Nephron progenitor cell (in vitro differentiated cells): Measurements from ENCODE around the gene TRABD2B.
A peak's percentile ranks its signal among the peaks of the same experiment; 100 is the strongest.

Source experiments
- DNase-seq: peaks from one replicate; pipeline ENCODE4 v3.0.0; 2021
- H3K27ac Mint-ChIP-seq: 2 replicates; pipeline ENCODE4 v1.8.0; 2021; ENCODE audit warnings: mild to moderate bottlenecking, moderate library complexity, mixed read lengths
- H3K27me3 Mint-ChIP-seq: 2 replicates; pipeline ENCODE4 v1.8.0; 2021; ENCODE audit warnings: mild to moderate bottlenecking, low read depth, mixed read lengths; ENCODE audit not compliant: poor library complexity
- H3K36me3 Mint-ChIP-seq: 2 replicates; pipeline ENCODE4 v1.8.0; 2021; ENCODE audit warnings: low read depth, mixed read lengths
- H3K4me1 Mint-ChIP-seq: 2 replicates; pipeline ENCODE4 v1.8.0; 2021; ENCODE audit warnings: mixed read lengths
- H3K4me3 Mint-ChIP-seq: 2 replicates; pipeline ENCODE4 v1.8.0; 2021; ENCODE audit warnings: mild to moderate bottlenecking, moderate library complexity, mixed read lengths
- H3K9me3 Mint-ChIP-seq: 2 replicates; pipeline ENCODE4 v1.8.0; 2021; ENCODE audit warnings: mild to moderate bottlenecking, moderate library complexity, mixed read lengths
- CTCF ChIP-seq: fragments of 200-600 bp; sonication (generic); IDR thresholded peaks from 2 replicates; pipeline ENCODE4 v1.5.0; 2021; ENCODE audit warnings: antibody characterized with exemption

The TRABD2B gene

DNA sequence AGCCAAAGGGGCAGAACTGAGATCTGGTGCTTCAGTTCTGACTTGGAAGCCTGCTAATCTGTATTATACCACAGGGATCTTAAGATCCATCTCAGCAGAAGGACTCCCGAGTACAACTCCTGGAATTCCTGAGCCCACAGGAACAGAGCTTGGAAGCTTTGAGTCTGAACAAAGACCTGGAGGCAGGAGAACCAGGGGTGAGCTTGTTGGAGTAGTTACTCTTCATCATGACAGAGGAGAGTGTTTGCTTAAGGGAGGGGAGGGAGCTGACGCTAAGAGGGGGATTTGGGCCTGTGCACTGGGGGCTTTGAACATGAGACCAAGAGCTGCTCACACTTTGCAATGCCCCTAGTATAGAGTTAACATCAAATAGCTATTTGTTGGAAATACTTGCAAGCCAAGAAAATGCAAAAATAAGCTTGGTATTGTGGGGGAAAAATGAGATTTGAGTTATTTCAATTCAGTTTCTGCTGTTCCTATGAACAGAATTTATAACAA, 41.1 kb upstream of the TRABD2B start:
- H3K27ac Mint-ChIP-seq: peak overlapping the region; percentile 41
- no peaks in the 10 kb centered on the region for H3K9me3 Mint-ChIP-seq
- DNase-seq: peak; percentile 20
- H3K36me3 Mint-ChIP-seq: no peaks in the 10 kb centered on the region
- H3K4me3 Mint-ChIP-seq: peak overlapping the region; percentile 58
- peaks cover 10% of the 10 kb centered on the region for H3K27me3 Mint-ChIP-seq
- peaks cover 85% of the 10 kb centered on the region for H3K4me1 Mint-ChIP-seq
- TF ChIP-seq CTCF: no peak

- DNase-seq: no peak
- no peak for TF ChIP-seq CTCF
- no peak overlapping the region for H3K4me3 Mint-ChIP-seq
- H3K9me3 Mint-ChIP-seq: no peaks in the 10 kb centered on the region
- H3K36me3 Mint-ChIP-seq: no peaks in the 10 kb centered on the region
- peaks cover 70% of the 10 kb centered on the region for H3K4me1 Mint-ChIP-seq
- H3K27ac Mint-ChIP-seq: no peak overlapping the region
- H3K27me3 Mint-ChIP-seq: peaks cover 10% of the 10 kb centered on the region
Observed at GRCh38 chr1:48036710-48037355, 39.6 kb upstream of the TRABD2B start.

GRCh38 chr1:48035371-48036141, 38.4 kb upstream of the TRABD2B start:
- Mint-ChIP-seq H3K27ac (no peak overlapping the region), H3K27me3 (peaks cover 10% of the 10 kb centered on the region), H3K4me3 (peak overlapping the region; percentile 34), H3K9me3 (no peaks in the 10 kb centered on the region), H3K36me3 (no peaks in the 10 kb centered on the region), H3K4me1 (peaks cover 58% of the 10 kb centered on the region)
- DNase-seq: no peak
- TF ChIP-seq CTCF: no peak

DNA sequence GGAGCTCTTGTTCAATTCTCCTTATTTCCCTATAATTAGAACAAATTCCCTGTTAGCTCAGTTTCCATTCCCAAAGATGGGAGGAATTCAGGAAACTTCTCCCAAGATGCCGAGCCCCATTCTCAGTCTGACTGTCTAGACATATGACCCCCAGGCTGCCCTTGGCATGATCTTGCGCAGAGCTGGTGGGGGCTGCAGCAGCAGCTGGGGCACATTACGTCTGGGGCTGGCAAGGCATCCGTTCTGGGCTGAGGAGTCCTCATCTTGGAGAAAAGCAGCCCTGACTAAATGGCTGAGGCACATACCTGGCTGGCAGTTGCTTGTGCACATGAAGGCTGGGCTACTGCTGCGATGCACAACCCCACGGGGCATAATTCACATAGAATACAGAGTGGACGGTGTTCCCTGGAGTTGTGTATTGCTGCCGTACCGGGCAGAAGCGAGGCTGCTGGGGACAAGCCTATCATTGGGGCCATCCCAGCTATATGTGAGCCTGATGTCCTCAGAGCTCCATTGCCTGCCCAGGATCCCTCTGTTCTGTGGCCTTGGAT, 36.4 kb upstream of the TRABD2B start:
- peaks cover 11% of the 10 kb centered on the region for H3K27me3 Mint-ChIP-seq
- no peak for DNase-seq
- peaks cover 54% of the 10 kb centered on the region for H3K4me1 Mint-ChIP-seq
- no peaks in the 10 kb centered on the region for H3K9me3 Mint-ChIP-seq
- no peak overlapping the region for H3K4me3 Mint-ChIP-seq
- H3K36me3 Mint-ChIP-seq: no peaks in the 10 kb centered on the region
- H3K27ac Mint-ChIP-seq: no peak overlapping the region
- TF ChIP-seq CTCF: no peak

DNA sequence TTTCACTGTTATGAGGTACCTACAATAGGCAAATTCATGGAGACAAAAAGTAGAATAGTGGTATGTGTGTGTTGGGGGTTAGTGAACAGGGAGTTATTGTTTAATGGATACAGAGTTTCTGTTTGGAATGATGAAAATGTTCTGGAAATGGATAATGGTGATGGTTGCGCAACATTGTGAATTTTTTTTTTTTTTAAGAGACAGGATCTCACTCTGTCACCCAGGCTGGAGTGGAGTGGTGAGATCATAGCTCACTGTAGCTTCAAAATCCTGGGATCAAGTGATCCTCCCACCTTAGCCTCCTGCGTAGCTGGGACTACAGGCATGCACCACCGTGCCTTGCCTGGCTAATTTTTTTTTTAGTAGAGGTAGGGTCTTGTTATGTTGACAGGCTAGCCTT, 34.5 kb upstream of the TRABD2B start:
- H3K4me1 Mint-ChIP-seq: peaks cover 51% of the 10 kb centered on the region
- H3K4me3 Mint-ChIP-seq: no peak overlapping the region
- DNase-seq: no peak
- TF ChIP-seq CTCF: no peak
- peaks cover 11% of the 10 kb centered on the region for H3K27me3 Mint-ChIP-seq
- no peaks in the 10 kb centered on the region for H3K9me3 Mint-ChIP-seq
- no peak overlapping the region for H3K27ac Mint-ChIP-seq
- no peaks in the 10 kb centered on the region for H3K36me3 Mint-ChIP-seq
